Activated T-helper 1 cell treated with Interleukin-2 at 50 U/mL for 16 hours (primary cell): Measurements from ENCODE around the gene GIMAP7.
"Not testable (repeated sequence)": the region's sequence is repeated elsewhere in the genome, so short reads cannot be mapped to it uniquely, and the experiment has no call there.

Experiments
- DNase-seq: peaks from one replicate; pipeline ENCODE4 v3.0.0-alpha.2; 2020; ENCODE audit warnings: low read depth

GIMAP7 gene

GRCh38 chr7:150513758-150514157 lies 914 bp upstream of the GIMAP7 start:
- no peak for DNase-seq

GRCh38 chr7:150515248-150516147 lies 826 bp downstream of the GIMAP7 start:
- no peak for DNase-seq

GRCh38 chr7:150516956-150517745 lies 2.5 kb downstream of the GIMAP7 start:
- DNase-seq, result no peak

DNA sequence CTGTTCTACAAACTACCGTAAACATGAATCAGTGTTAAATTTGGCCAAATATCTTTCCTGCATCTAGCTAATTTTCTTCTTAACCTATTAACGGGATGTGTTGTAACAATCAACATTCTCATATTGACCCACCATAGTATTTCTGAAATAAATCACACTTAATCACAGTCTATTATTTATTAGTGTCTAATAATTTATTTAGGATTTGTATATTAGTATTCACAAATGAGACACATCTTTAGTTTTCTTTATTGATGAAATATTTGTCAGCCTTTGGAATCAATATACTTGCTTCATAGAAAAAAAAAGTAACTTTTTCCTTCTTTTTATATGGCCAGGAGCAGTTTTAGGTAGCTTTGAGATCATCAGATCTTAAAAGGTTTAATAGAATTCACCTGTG lies 4.6 kb downstream of the GIMAP7 start:
- DNase-seq, result no peak

- DNase-seq, result no peak
Observed at GRCh38 chr7:150520145-150520544, 5.5 kb downstream of the GIMAP7 start.

DNA sequence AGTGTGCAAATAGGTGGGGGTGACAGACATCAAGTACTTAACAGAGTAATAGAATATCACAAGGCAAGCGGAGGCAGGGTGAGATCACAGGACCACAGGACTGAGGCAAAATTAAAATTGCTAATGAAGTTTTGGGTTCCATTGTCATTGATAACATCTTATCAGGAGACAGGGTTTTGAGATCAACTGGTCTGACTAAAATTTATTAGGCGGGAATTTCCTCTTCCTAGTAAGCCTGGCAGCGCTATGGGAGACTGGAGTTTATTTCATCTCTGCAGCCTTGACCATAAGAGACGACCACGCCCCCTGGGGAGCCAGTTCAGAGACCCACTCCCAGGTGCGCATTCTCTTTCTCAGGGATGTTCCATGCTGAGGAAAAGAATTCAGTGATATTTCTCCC lies 8.3 kb downstream of the GIMAP7 start:
- not testable (repeated sequence) for DNase-seq

DNA sequence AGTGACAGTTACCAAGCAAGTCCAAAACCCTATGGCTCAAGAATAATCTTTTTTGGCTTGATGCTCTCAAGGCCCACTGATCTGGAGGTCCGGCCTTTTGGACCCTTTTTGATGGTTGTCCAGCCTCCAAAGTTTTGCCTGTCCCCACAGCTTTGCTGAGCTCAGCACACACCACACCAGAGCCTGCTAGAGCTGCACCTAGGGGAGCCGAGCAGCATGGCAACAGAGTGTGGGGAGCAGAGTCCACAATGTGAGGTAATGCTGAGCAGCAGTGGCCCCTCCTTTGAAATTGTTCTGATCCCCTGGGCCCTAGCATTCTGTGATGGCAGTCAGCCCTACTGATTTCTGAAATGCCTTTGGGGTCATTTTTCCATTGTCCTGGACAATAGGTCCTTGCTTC lies 9.3 kb downstream of the GIMAP7 start:
- no peak for DNase-seq

- no peak for DNase-seq
Observed at GRCh38 chr7:150531704-150532103, 17.0 kb downstream of the GIMAP7 start.

DNA sequence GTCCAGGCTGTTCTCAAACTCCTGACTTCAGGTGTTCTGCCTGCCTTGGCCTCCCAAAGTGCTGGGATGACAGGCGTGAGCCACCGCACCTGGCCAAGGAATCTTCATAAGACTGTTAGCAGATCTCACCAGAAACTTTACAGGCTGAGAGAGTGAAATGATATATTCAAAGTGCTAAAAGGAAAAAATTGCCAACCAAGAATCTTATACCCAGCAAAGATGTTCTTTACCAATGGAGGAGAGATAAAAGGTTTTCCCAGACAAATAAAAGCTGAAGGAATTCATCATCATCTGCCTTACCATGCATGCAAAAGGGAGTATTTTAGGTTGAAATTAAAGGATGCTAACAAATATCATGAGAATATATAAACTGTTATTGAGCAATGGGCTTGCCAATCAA lies 23.6 kb downstream of the GIMAP7 start:
- no peak for DNase-seq

- no peak for DNase-seq
Observed at GRCh38 chr7:150553163-150553562, 38.5 kb downstream of the GIMAP7 start.

GRCh38 chr7:150556521-150557138 lies 42.0 kb downstream of the GIMAP7 start:
- DNase-seq, result no peak

- no peak for DNase-seq
Observed at GRCh38 chr7:150560486-150560885, 45.8 kb downstream of the GIMAP7 start.

- no peak for DNase-seq
Observed at GRCh38 chr7:150562919-150563318, 48.2 kb downstream of the GIMAP7 start.

GRCh38 chr7:150564006-150564405 lies 49.3 kb downstream of the GIMAP7 start:
- no peak for DNase-seq

- DNase-seq, result no peak
Observed at GRCh38 chr7:150564566-150564965, 49.9 kb downstream of the GIMAP7 start.

GRCh38 chr7:150565239-150565638 lies 50.6 kb downstream of the GIMAP7 start:
- no peak for DNase-seq

- no peak for DNase-seq
Observed at GRCh38 chr7:150566123-150566522, 51.5 kb downstream of the GIMAP7 start.

GRCh38 chr7:150566572-150566971 lies 51.9 kb downstream of the GIMAP7 start:
- no peak for DNase-seq

GRCh38 chr7:150567169-150567568 lies 52.5 kb downstream of the GIMAP7 start, which contains the start of gene GIMAP4:
Gene GIMAP4, plus strand, starts transcription at chr7:150567390. Its CDS starts 2,512 bp downstream, at chr7:150569902.
- no peak for DNase-seq

GRCh38 chr7:150567871-150568301 lies 53.2 kb downstream of the GIMAP7 start:
- no peak for DNase-seq

- DNase-seq, result no peak
Observed at GRCh38 chr7:150568714-150569113, 54.0 kb downstream of the GIMAP7 start.

DNA sequence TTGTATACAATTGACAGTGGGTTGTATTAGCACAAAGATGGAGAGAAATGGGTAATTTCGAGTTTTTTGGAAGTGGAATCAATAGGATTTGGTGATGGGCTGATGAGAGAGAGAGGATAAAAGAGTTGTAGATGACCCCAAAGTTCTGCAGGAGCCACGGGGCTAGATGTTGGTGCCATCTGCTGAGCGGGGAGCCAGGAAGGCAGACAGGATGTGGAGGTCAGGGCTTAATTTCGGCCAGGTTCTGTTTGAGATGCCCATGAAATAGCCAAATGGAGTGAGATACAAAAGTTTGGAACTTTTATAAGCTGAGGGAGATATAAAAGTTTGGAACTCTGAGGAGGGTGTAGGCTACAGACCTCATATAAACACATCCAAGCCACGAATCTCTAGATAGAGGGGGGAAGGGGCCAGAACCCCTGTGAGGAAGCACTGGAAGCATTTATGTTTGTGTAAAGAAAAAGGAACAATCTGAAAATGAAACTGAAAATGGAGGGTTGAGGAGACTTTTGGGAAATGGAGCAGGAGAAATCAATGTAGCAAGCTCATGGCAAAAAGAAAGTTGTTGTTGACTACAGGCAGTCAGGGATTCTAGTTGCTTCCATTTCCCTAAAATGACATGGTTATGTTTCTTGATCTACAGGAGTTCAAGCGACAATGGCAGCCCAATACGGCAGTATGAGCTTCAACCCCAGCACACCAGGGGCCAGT lies 54.7 kb downstream of the GIMAP7 start:
- no peak for DNase-seq
